Mesendoderm (in vitro differentiated cells): Measurements from ENCODE around the gene KLHL1.

Experiments used
- DNase-seq: peaks from one replicate; pipeline ENCODE4 v3.0.0; 2013
- H2AK5ac ChIP-seq: 2 replicates; pipeline ENCODE4 v1.6.1; 2013; ENCODE audit warnings: low read length, inconsistent platforms
- H2BK120ac ChIP-seq: 2 replicates; pipeline ENCODE4 v1.6.1; 2013; ENCODE audit warnings: low read depth, mild to moderate bottlenecking, low read length, moderate library complexity, mixed read lengths
- H2BK15ac ChIP-seq: replicated peaks from 2 replicates; pipeline ENCODE4 v1.6.1; 2013; ENCODE audit warnings: low read depth, mild to moderate bottlenecking, moderate library complexity
- H2BK5ac ChIP-seq: 2 replicates; pipeline ENCODE4 v1.6.1; 2013; ENCODE audit warnings: low read length, inconsistent platforms
- H3K18ac ChIP-seq: 2 replicates; pipeline ENCODE4 v1.6.1; 2013; ENCODE audit warnings: mild to moderate bottlenecking, low read length, mixed read lengths
- H3K23ac ChIP-seq: one replicate; pipeline ENCODE4 v1.6.1; 2013; ENCODE audit warnings: low read length
- H3K27ac ChIP-seq: 2 replicates; pipeline ENCODE4 v1.5.1; 2013; ENCODE audit warnings: low read depth, mild to moderate bottlenecking, inconsistent platforms, low read length, moderate library complexity
- H3K27me3 ChIP-seq: 2 replicates; pipeline ENCODE4 v1.6.1; 2013; ENCODE audit warnings: low read length, control low read depth, mild to moderate bottlenecking, inconsistent platforms; ENCODE audit not compliant: insufficient read depth, poor library complexity
- H3K36me3 ChIP-seq: 2 replicates; pipeline ENCODE4 v1.6.1; 2013; ENCODE audit warnings: low read length, inconsistent platforms; ENCODE audit not compliant: control insufficient read depth, insufficient read depth
- H3K4ac ChIP-seq: one replicate; pipeline ENCODE4 v1.6.1; 2013; ENCODE audit warnings: low read depth, mild to moderate bottlenecking, low read length, moderate library complexity
- H3K4me1 ChIP-seq: 2 replicates; pipeline ENCODE4 v1.6.1; 2013; ENCODE audit warnings: low read depth, low read length, inconsistent platforms; ENCODE audit not compliant: control insufficient read depth
- H3K4me2 ChIP-seq: 2 replicates; pipeline ENCODE4 v1.6.1; 2013; ENCODE audit warnings: low read length
- H3K4me3 ChIP-seq: 2 replicates; pipeline ENCODE4 v1.5.1; 2013; ENCODE audit warnings: mild to moderate bottlenecking, low read length
- H3K56ac ChIP-seq: one replicate; pipeline ENCODE4 v1.6.1; 2013; ENCODE audit warnings: low read length
- H3K79me1 ChIP-seq: 2 replicates; pipeline ENCODE4 v1.6.1; 2013; ENCODE audit warnings: low read length, inconsistent platforms
- H3K79me2 ChIP-seq: 2 replicates; pipeline ENCODE4 v1.6.1; 2013; ENCODE audit warnings: mild to moderate bottlenecking, low read length; ENCODE audit not compliant: control insufficient read depth, insufficient read depth
- H3K9ac ChIP-seq: 2 replicates; pipeline ENCODE4 v1.6.1; 2013; ENCODE audit warnings: low read length, inconsistent platforms
- H4K5ac ChIP-seq: one replicate; pipeline ENCODE4 v1.6.1; 2013; ENCODE audit warnings: low read length
- H4K8ac ChIP-seq: one replicate; pipeline ENCODE4 v1.6.1; 2013; ENCODE audit warnings: low read depth, mild to moderate bottlenecking, control low read depth, low read length, moderate library complexity
- WGBS: extraction: QIAGEN DNeasy Blood & Tissue Kit; methylation state at CpG from one replicate; pipeline ENCODE4 v1.1.7; 2013; ENCODE audit warnings: low lambda C conversion rate, missing lambda C conversion rate; ENCODE audit not compliant: insufficient coverage; ENCODE audit errors: extremely low coverage; 5-methylcytosine and 5-hydroxymethylcytosine counted together

Gene KLHL1

GRCh38 chr13:69912630-69913029, 195.6 kb downstream of the KLHL1 start:
- Histone ChIP-seq H2BK120ac (no peak overlapping the region), H4K5ac (no peak overlapping the region), H4K8ac (no peak overlapping the region), H3K79me1 (no peaks in the 10 kb centered on the region), H2AK5ac (no peak overlapping the region), H2BK5ac (no peak overlapping the region), H3K4me3 (no peak overlapping the region), H3K27me3 (no peaks in the 10 kb centered on the region), H3K79me2 (no peaks in the 10 kb centered on the region), H2BK15ac (no peak overlapping the region), H3K4ac (no peak overlapping the region), H3K56ac (no peak overlapping the region), H3K36me3 (no peaks in the 10 kb centered on the region), H3K23ac (no peak overlapping the region), H3K4me1 (no peaks in the 10 kb centered on the region), H3K9ac (no peak overlapping the region), H3K18ac (no peak overlapping the region), H3K4me2 (no peak overlapping the region), H3K27ac (no peak overlapping the region)
- WGBS: no CpG with 5 or more reads among the region's 2 CpGs
- DNase-seq: peak; percentile 27

- Histone ChIP-seq H3K56ac (no peak overlapping the region), H3K4me3 (no peak overlapping the region), H4K5ac (no peak overlapping the region), H3K18ac (no peak overlapping the region), H3K27ac (no peak overlapping the region), H2BK5ac (no peak overlapping the region), H3K4me1 (no peaks in the 10 kb centered on the region), H3K4ac (no peak overlapping the region), H3K79me2 (no peaks in the 10 kb centered on the region), H2BK120ac (no peak overlapping the region), H3K9ac (no peak overlapping the region), H2BK15ac (no peak overlapping the region), H3K27me3 (no peaks in the 10 kb centered on the region), H3K4me2 (no peak overlapping the region), H4K8ac (no peak overlapping the region), H3K23ac (no peak overlapping the region), H3K36me3 (no peaks in the 10 kb centered on the region), H3K79me1 (no peaks in the 10 kb centered on the region), H2AK5ac (no peak overlapping the region)
- no peak for DNase-seq
Measured at GRCh38 chr13:69910800-69911199, 197.5 kb downstream of the KLHL1 start.

- H3K4ac ChIP-seq: no peak overlapping the region
- DNase-seq: no peak
- H3K36me3 ChIP-seq: no peaks in the 10 kb centered on the region
- no peak overlapping the region for H3K23ac ChIP-seq
- no peak overlapping the region for H2AK5ac ChIP-seq
- H3K79me1 ChIP-seq: no peaks in the 10 kb centered on the region
- H3K27me3 ChIP-seq: no peaks in the 10 kb centered on the region
- H3K79me2 ChIP-seq: no peaks in the 10 kb centered on the region
- no peak overlapping the region for H2BK120ac ChIP-seq
- no peak overlapping the region for H3K27ac ChIP-seq
- no peak overlapping the region for H3K56ac ChIP-seq
- no peak overlapping the region for H3K4me2 ChIP-seq
- H2BK15ac ChIP-seq: no peak overlapping the region
- no peak overlapping the region for H3K18ac ChIP-seq
- no peak overlapping the region for H3K9ac ChIP-seq
- no peak overlapping the region for H3K4me3 ChIP-seq
- no peaks in the 10 kb centered on the region for H3K4me1 ChIP-seq
- H4K8ac ChIP-seq: no peak overlapping the region
- H4K5ac ChIP-seq: no peak overlapping the region
- H2BK5ac ChIP-seq: no peak overlapping the region
Measured at GRCh38 chr13:69904784-69905183, 203.5 kb downstream of the KLHL1 start.

- Histone ChIP-seq H2BK15ac (no peak overlapping the region), H2BK120ac (no peak overlapping the region), H4K5ac (no peak overlapping the region), H3K79me1 (no peaks in the 10 kb centered on the region), H2BK5ac (no peak overlapping the region), H3K27ac (no peak overlapping the region), H3K79me2 (no peaks in the 10 kb centered on the region), H3K4me1 (no peaks in the 10 kb centered on the region), H3K23ac (no peak overlapping the region), H3K18ac (no peak overlapping the region), H3K27me3 (no peaks in the 10 kb centered on the region), H3K9ac (no peak overlapping the region), H3K4me3 (no peak overlapping the region), H3K4me2 (no peak overlapping the region), H3K56ac (no peak overlapping the region), H2AK5ac (no peak overlapping the region), H3K4ac (no peak overlapping the region), H3K36me3 (no peaks in the 10 kb centered on the region), H4K8ac (no peak overlapping the region)
- no CpG with 5 or more reads among the region's 2 CpGs for WGBS
- DNase-seq: no peak
Measured at GRCh38 chr13:69903081-69903480, 205.2 kb downstream of the KLHL1 start.

- no peaks in the 10 kb centered on the region for H3K36me3 ChIP-seq
- no peak overlapping the region for H4K5ac ChIP-seq
- no peaks in the 10 kb centered on the region for H3K79me2 ChIP-seq
- no peak overlapping the region for H3K56ac ChIP-seq
- no peak overlapping the region for H3K23ac ChIP-seq
- no peaks in the 10 kb centered on the region for H3K4me1 ChIP-seq
- no peak for DNase-seq
- no CpG with 5 or more reads among the region's 1 CpG for WGBS
- no peak overlapping the region for H3K4me2 ChIP-seq
- no peak overlapping the region for H2BK15ac ChIP-seq
- H3K4ac ChIP-seq: no peak overlapping the region
- no peak overlapping the region for H4K8ac ChIP-seq
- no peaks in the 10 kb centered on the region for H3K27me3 ChIP-seq
- H3K18ac ChIP-seq: no peak overlapping the region
- H3K79me1 ChIP-seq: no peaks in the 10 kb centered on the region
- no peak overlapping the region for H3K27ac ChIP-seq
- H3K4me3 ChIP-seq: no peak overlapping the region
- no peak overlapping the region for H2AK5ac ChIP-seq
- H3K9ac ChIP-seq: no peak overlapping the region
- no peak overlapping the region for H2BK5ac ChIP-seq
- H2BK120ac ChIP-seq: no peak overlapping the region
Measured at GRCh38 chr13:69882451-69882850, 225.8 kb downstream of the KLHL1 start.

- H3K27ac ChIP-seq: no peak overlapping the region
- H3K27me3 ChIP-seq: no peaks in the 10 kb centered on the region
- no peak for DNase-seq
- no peaks in the 10 kb centered on the region for H3K4me1 ChIP-seq
- H3K9ac ChIP-seq: no peak overlapping the region
- H2BK15ac ChIP-seq: no peak overlapping the region
- H3K4me2 ChIP-seq: no peak overlapping the region
- no peaks in the 10 kb centered on the region for H3K79me1 ChIP-seq
- no peak overlapping the region for H3K4me3 ChIP-seq
- no peak overlapping the region for H2AK5ac ChIP-seq
- no peak overlapping the region for H3K18ac ChIP-seq
- H3K56ac ChIP-seq: no peak overlapping the region
- H2BK5ac ChIP-seq: no peak overlapping the region
- no peak overlapping the region for H2BK120ac ChIP-seq
- no peaks in the 10 kb centered on the region for H3K36me3 ChIP-seq
- H3K79me2 ChIP-seq: no peaks in the 10 kb centered on the region
- no CpG with 5 or more reads among the region's 1 CpG for WGBS
- H3K4ac ChIP-seq: no peak overlapping the region
- H3K23ac ChIP-seq: no peak overlapping the region
- no peak overlapping the region for H4K5ac ChIP-seq
- no peak overlapping the region for H4K8ac ChIP-seq
Measured at GRCh38 chr13:69879936-69880335, 228.3 kb downstream of the KLHL1 start.
